ENCODE measurements around the gene PPM1L.
"Not testable (repeated sequence)": the region's sequence is repeated elsewhere in the genome, so short reads cannot be mapped to it uniquely, and the experiment has no call there.

PPM1L gene

DNA sequence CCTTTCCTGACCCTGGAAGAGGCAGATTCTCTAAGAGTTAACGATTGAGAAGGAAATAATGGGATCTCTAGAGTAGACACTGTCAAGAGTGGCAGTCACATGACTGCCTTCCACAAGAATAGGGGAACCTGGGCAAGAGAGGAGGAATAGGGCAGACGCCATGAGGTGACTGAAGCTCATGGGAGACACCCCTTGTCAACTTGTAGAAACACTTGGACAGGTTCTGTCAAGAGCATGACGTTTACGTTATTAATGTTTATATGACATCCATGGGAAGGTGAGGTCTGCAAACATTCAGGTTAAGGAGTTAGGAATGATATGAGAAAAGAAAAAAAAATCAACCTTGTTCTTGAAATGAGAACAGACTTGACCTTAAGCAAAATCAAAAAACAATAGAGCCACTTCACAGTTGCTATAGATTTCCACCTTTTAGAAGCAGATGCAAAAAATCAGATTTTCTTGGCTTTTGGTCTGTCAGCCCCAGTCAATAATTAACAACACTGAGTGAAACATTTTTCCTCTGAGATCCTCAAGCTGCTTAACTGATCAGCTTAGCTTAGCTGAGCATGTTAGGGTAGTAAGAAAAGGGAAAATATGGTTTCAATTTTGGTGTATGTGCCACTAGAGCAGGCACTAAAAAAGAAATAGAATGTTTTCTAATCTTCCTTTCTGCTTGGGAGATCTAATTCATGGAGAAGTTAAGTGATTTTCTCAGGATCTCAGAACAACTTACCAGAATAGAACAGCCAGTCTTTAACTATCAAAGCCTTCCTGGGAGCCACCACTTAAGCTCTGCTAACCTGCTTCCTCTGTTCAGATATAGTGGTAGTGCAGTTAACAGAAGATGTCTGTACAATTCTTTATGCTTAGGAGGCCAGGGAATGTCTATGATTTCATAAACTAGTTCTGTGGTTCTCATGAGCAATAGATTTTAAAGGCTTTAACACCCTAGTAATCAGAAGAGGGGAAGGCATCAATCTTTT, 232.2 kb downstream of the PPM1L start:
- no peak for DNase-seq (ENCODE audit: low read depth)

DNA sequence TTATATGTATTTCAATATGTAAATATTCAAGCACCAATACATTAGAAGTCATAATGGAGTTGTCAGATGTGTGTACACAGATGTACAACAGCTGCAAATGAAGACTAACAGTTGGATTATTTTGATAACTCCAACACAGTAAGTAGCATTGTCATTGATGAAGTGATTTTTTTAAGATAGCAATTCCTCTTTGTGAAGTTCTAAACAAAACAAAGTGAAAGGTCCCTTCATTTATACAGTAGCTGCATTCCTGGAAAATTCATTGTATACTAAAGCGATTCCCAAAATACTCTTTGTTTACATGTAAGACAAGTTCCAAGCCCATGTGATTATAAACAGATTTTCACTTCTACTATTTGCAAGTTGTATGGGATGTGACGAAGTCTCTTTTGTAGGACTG, 234.4 kb downstream of the PPM1L start:
- DNase-seq (ENCODE audit: low read depth) = no peak

DNA sequence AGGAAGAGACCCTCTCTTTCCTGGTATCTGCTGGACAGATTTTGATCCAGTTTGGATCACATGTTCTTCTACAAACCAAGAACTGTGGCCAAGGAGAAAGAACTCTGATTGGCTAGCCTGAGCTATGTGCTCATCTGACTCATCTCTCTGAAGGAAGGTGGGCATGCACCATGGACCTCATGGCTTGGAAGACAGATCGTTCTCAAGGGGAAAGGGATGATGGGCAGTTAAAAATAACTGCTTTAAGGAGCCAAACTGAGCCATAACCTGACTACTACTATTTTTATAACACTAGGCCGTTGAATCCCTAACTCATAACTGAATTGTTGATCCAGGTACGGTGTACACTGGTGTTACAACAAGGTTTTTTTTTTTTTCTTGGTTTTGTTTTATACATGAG, 236.7 kb downstream of the PPM1L start:
- no peak for DNase-seq (ENCODE audit: low read depth)

DNA sequence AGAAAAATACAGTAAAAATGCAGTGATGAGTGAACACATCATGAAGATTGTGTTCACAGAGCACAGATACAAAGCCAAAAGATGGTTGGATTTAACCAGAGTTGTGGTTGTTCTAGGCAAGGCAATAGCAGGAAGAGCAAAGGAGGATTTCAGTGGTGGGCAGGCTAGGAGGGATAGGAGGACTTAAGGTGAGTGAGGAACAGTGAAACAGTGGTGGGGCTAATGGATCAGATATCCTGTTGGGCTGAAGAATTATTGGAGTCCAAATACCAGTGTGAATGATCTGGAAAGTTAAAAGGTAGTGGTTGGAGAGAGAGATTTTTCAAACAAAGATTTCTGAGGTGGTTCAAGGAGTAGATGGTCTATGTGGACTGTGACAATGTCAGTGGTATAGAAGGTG, 240.8 kb downstream of the PPM1L start:
- DNase-seq (ENCODE audit: low read depth) = no peak

DNA sequence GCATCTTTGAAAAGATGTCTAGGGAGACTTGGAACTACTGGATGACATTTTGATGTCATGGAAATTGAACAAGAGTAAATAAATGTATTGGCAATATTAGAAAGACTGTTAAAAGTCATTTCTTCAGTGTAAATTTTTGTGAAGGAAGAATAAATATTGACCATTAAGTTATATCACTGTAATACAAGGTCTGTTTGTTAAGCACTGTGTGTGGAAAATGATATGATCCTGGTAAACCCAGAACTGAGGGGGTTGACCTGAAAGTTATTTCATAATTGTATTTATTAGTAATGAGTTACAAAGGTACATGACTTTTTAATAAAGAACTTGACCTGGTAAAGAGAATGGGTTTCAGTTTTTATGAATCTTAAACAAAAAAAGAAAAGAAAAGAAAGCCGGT, 242.6 kb downstream of the PPM1L start:
- DNase-seq (ENCODE audit: low read depth) = no peak

DNA sequence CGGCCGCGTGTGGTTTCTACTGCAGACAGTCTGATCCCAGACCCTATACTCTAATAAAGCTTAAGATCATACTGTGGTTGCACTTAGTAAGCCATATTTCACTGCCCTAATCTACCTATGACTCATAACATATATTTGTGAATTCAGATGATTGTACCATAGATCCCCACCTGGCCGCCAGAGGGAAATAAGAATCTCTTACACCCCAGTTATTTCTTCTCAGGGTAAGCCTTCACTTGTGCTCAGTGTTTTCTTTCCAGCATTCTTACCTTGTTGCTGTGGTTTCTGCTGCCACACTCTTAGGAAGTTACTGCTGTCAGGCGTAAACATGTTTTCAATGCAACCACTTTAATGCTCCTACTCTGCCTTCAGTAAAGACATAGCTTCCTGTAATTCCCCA, 243.2 kb downstream of the PPM1L start:
- no peak for DNase-seq (ENCODE audit: low read depth)

DNA sequence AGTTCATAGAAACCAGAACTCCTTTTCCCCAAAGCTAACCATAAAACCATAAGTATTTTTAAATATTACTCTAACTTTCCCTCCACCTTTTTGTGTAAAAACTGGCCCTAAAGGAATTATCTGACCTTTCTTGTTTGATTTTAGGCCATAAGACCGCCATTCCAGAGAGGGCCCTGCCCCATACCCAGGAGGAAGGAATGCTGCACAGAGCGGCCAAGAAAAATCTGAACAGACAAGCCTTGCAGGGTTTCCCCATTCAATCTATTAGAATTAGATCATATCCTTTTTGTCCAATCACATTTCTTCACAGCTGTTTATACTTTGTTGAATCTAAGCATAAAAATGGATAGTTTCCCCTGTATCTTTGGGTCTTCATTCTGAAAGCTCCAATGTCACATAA, 252.1 kb downstream of the PPM1L start:
- DNase-seq (ENCODE audit: low read depth) = no peak

DNA sequence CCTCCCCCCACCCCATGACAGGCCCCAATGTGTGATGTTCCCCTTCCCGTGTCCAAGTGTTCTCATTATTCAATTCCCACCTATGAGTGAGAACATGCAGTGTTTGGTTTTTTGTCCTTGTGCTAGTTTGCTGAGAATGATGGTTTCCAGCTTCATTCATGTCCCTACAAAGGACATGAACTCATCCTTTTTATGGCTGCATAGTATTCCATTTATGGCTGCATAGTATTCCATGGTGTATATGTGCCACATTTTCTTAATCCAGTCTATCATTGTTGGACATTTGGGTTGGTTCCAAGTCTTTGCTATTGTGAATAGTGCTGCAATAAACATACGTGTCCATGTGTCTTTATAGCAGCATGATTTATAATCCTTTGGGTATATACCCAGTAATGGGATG, 254.1 kb downstream of the PPM1L start:
- not testable (repeated sequence) for DNase-seq (ENCODE audit: low read depth)

DNA sequence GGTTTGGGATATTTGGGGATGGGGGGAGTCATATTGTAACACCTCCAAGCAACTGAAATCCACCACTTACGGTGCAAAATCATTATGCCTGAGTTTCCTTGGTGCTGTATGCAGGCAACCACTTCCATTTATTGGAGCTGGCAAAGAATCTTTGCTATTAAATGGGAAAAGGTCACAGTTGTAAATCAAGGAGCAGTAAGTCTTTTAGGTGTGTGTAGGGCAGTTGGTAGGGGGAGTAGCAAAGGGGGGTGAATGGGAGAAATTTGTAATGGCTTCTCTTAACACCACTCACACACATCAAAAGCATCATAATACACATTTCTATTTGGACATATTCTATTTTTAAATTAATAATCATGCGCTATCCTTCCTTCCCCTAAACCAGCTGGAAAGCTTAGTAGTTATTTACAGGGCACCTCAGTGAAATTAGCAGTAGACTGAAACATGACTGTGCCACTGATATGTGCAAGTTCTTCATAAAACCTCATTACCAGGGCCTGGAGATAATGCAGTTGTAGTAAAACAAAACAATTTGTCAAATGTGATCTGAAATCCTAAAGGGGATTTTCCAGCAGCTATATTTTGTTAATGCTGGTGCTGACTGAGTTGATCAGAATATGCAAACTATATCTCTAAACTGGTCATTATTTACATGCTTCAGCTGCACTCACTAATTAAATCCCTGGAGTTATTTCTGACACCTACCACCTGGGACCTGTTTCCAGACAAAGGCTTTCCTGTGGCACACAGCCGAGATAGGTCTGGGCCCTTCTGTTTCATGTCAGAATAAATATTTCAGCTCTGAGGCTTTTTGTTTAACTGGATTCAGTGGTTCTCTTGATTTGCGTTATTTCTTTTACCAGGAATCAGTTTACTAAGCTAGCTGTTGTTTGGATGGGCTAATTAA, 259.1 kb downstream of the PPM1L start:
- no peak for DNase-seq (ENCODE audit: low read depth)

DNA sequence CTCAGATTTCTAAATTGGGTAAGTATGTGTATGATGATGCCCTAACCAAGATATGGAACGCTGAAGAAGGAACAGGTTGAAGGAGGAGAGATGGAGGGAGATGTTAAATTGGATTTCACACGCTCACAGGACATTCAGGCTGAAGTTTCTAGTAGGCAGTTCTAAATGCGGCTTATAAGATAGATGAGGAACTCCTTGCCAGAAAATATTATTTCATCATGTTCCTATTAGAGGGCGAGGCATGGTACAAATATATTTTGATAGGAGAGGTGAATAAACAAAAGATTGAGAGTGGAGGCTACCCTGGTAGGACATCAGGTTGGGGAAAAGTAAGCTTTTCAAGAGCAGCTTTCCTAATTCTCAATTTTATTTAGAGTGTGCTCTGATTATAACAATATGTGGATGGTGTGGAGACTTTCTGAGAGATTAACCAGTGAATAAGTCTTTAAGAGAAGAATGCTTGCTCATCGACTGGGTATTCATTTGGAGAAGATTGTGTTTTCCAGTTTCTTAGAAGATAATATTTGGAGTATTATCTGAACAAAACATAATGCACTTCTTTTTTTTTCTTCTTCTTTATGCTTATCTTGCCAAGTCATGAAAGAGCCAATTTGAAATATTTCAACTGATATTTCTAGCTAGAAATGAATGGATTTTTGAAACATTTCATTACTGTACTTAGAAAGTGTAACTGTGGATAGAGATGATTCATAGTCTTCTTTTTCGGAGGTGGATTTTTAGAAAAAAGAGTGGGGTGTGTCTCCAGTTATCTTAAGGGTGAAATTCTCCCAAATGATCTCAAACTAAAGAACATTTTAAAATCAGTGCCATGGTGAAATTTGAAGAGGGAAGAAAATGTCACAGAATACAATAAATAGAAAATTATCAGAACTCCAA, 260.6 kb downstream of the PPM1L start:
- DNase-seq (ENCODE audit: low read depth) = no peak

DNA sequence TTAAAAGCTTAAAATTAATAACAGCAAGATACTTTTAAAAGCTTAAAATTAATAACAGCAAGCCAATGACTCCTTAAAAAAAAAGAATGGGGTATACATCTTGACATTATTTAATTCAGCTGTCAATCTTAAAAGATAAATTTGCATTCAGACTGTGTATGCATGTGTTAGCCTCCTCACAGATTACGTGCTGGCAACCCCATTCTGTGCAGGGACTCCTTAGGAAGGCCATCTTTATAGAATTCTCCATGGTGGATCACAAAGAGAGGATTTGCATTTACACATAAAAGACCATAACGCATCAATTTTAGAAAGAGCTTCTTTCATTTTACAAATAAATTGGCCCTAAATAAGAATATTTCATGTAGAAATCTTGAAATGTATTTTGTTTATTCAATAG, 261.9 kb downstream of the PPM1L start:
- DNase-seq (ENCODE audit: low read depth) = no peak

DNA sequence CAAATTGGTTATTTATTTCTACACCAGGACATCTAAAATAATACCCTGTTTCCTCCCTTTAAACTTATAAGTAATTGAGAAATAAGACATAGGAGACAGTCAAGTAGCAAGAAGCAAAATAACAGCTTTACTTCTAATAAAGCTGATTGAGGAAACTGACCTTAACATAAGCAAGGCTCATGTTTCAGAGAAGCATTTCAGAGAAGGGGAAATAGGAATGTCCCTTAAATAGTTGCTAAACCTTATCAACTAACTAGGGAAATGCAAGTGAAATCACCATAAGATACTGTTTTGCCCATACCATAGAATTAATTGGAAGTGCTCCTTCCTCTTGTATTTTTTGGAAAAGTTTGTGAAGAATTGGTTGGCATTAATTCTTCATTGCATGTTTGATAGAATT, 264.2 kb downstream of the PPM1L start:
- no peak for DNase-seq (ENCODE audit: low read depth)

DNA sequence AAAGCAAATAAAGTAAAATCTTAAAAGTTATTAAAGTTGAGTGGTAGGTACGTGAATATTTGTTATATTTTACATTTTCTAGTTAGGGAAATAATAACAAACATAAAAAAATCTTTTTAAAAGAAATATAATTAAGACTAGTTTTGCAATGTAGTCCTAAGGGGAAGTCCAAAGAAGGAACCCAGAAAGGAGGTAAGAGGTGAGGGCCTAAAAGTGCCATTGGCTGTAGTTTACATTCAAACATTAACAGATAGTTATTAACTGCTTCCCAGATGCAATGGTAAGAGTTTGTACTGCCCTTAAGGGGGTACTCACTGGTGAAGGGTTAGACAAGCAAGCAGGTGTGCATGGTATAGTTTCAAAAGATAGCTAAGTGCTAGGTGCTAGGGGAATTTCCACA, 269.9 kb downstream of the PPM1L start:
- no peak for DNase-seq (ENCODE audit: low read depth)

DNA sequence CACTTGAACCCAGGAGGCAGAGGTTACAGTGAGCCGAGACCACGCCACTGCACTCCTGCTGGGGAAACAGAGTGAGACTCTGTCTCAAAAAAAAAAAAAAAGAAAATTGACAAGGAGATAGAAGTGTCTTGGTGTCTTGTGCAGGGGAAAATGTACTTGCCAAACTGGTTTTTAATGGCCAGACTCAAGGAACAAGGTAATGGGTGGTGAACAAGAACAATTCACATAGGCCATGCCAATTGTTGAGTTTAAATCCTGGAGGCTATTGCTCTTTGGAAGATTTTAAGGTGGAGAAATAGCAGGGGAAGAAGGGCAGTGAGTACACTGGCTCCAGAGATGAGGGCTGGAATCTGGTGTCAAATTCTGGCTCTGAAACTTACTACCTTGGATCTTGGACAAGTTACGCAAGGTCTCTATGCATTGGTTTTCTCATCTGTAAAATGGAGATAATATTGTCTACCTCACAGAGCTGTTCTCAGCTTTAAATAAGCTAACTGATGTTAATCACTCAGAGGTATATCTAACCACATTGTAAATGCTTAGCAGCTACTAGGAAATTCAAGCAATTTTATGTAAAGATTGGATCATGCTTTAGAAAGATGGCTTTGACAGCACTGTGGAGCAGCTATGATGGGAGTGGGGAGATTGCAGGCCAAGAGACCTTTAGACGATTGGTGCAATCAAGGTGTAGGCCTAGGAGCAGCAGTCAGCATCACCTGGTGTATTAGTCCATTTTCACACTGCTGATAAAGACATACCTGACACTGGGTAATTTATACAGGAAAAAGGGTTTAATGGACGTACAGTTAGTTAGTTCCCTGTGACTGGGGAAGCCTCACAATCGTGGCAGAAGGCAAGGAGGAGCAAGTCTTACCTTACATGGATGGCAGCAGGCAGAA, 270.8 kb downstream of the PPM1L start:
- no peak for DNase-seq (ENCODE audit: low read depth)

DNA sequence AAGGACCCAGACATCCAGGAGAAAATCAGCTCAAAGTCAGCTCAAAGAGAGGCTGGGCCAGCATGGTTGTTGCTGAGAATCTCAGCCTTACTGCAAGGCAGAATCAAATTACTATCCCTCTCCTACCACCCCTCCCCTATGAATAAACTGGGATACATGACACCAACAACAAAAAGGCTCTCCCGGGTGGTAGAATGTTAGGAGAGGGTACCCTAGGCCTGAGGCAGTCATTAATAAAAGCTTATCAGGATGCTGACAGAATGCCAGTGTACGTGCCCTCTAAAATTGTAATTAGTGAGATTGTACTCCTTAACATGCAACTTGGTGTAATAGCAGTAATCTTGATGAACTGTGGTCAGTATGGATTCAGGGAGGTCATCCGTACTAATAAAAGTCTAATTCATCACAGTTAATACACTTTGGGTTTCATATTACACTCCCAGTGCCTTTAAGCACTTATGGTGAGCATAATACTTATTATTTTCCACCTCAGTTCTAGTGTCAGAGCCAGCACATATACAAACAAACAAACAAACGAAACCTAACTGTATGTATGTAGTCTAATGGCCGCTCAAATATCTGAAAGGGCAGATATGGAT, 272.6 kb downstream of the PPM1L start:
- DNase-seq (ENCODE audit: low read depth) = no peak

DNA sequence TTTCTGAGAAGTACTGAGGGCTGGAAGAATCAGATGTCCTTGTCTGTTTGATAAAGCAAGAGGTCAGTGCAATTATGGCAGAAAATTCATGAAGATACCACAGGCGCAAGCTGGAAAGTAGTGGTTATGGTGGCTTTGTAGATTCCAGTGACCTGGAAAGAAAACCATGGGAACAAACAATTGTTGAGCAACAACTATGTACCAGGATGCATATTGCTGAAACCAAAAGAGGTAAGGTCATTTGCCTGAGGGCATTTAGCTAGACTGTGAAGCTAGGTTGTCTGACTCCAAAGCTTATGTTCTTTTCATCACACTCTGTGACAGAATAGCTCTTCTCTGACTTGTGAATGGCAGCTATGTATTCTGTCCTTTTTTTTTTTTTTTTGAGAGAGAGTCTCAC, 275.1 kb downstream of the PPM1L start:
- DNase-seq (ENCODE audit: low read depth) = no peak

DNA sequence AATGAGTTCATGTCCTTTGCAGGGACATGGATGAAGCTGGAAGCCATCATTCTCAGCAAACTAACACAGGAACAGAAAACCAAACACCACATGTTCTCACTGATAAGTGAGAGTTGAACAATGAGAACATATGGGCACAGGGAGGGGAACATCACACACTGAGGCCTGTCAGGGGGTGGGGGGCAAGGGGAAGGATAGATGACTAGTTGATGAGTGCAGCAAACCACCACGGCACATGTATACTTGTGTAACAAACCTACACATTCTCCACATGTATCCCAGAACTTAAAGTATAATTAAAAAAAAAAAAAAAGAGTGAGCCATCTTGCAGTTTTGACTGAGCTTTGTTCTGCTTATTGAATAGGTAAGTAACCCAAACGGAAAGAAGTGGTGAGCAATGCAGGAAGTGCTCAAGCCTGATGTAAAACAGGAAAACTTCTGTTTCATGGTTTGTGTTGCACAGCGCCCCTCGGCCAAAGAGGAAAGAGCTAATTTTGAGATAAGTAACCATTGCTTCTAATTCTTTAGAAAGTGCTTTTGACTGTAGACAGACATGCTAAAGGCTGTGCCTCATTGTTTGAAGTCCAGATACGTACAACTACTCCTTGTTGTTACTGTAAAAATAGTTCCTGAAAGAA, 279.0 kb downstream of the PPM1L start:
- not testable (repeated sequence) for DNase-seq (ENCODE audit: low read depth)

DNA sequence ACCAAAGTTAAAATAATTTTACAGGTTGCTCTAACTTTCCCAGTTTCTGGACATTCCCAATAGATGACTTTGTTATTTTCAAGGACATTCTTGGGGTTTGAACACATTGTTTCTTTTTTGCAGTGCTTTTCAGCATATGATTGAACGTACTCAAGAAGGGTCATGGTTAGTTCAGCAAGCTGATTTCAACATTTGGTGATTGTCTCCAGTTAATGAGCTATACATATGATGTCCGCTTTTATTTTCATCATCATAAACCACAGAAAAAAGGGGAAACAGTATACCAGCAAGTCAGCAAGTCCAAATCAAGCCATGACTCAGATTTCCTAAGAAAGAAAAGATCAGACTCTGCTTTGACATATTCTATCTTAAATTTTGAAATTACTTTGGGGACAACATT, 279.7 kb downstream of the PPM1L start:
- DNase-seq (ENCODE audit: low read depth) = no peak

DNA sequence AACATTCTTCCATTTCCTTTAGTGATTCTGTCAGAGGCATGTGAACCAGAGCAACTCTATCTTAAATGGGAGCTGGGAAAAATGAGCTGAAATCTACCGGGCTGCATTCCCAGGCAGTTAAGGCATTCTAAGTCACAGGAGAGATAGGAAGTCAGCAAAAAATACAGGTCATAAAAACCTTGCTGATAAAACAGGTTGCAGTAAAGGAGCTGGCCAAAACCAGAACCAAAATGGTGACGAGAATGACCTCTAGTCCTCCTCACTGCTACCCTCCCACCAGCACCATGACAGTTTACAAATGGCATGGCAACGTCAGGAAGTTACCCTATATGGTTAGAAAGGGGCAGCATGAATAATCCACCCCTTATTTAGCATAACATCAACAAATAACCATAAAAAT, 282.7 kb downstream of the PPM1L start:
- DNase-seq (ENCODE audit: low read depth) = no peak

DNA sequence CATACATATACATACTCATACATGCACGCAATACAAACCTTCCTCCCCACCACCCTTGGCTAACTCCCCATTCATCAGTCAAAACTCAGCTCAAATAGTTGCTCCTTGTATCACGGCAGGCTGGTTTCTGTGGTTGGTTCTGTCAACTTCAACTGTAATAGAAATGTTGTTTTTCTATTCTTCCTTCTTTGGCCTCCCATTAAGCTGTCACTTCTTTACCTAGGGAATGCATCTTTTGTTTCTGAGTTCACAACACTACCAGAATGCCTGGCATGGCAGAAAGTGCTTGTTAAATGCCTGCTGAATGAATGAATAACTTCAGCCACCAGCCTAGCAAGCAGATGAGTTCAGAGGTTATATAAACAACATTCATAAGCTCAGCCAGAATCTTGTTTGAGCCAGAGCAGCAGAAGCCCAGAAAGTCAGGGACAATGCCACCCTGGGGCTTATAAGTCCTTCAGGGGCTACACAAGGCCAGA, 286.0 kb downstream of the PPM1L start:
- no peak for DNase-seq (ENCODE audit: low read depth)

Measured in stimulated activated CD8-positive, alpha-beta memory T cell treated with anti-CD3 and anti-CD28 coated beads, Interleukin-15, amount 100 ng/mL, for 1 hour (primary cell).